Stimulated activated naive CD8-positive, alpha-beta T cell treated with anti-CD3 and anti-CD28 coated beads, Interleukin-15, Interleukin-2, amounts not matched to agents 100 ng/mL and 50 ng/mL, for 24 hours (primary cell): ENCODE measurements around the gene DTD1.
A peak's percentile ranks its signal among the peaks of the same experiment; 100 is the strongest.

Source experiments
- H3K27ac Mint-ChIP-seq: one replicate; pipeline ENCODE4 v1.8.0; 2021; ENCODE audit warnings: mild to moderate bottlenecking, mixed read lengths
- H3K27me3 Mint-ChIP-seq: one replicate; pipeline ENCODE4 v1.8.0; 2021; ENCODE audit warnings: mixed read lengths
- H3K36me3 Mint-ChIP-seq: one replicate; pipeline ENCODE4 v1.8.0; 2021; ENCODE audit warnings: low read depth, mixed read lengths
- H3K4me1 Mint-ChIP-seq: one replicate; pipeline ENCODE4 v1.8.0; 2021; ENCODE audit warnings: low read depth, mixed read lengths
- H3K4me3 Mint-ChIP-seq: one replicate; pipeline ENCODE4 v1.8.0; 2021; ENCODE audit warnings: mild to moderate bottlenecking, mixed read lengths
- H3K9me3 Mint-ChIP-seq: one replicate; pipeline ENCODE4 v1.8.0; 2021; ENCODE audit warnings: mixed read lengths

DTD1 gene

DNA sequence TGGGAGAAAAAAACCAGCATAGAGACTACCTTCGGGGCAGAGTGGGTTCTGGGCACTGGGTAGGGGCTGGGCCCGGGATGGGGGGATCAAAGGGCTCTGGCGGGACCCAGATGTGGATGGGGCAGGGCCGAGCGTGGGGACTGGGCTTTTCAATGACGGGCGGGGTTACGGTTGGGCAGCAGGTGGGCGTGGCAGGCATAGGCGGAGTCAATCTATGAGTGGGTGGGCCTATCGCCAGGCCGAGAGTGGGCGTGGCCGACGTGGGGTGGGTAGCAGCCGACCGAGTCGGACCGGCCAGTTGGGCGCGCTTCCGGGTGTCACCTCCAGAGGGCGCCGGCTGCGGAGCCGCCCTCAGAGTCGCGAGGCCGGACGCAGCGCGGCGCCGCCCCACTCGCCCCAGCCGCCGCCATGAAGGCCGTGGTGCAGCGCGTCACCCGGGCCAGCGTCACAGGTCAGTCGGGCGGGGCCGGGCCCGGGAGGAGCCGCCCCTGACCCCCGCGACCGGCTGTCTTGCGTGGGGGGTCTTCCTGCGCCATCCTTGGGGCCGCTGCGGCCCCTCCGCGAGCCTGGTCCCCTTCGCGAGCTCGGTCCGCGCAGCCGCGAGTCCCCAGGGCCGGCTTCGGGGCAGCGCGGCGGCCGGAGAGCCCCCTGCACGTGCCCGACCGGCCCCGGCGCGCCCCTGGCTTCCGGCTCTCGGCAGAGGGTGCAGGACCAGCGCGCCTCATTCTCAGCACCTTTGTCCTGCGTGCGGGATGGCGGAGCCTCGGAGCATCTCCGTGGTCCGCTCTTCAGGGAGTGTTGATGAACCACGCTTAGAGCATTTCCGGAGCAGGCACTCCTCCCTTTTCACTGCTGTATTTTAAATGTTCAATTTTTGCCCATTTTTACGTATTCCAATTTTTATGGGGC, at the start of gene DTD1:
Gene DTD1 (plus strand): TSS at position 390 of the 909 bp plus-strand sequence. CDS start 19 bp downstream, at position 409.
- H3K27ac Mint-ChIP-seq, result peak within 1 kb of the TSS; percentile 89
- H3K4me3 Mint-ChIP-seq, result peak within 1 kb of the TSS; percentile 91
- peaks cover 31% of the 10 kb centered on the region for H3K4me1 Mint-ChIP-seq
- no peaks in the 10 kb centered on the region for H3K9me3 Mint-ChIP-seq
- H3K36me3 Mint-ChIP-seq, result no peaks in the 10 kb centered on the region
- H3K27me3 Mint-ChIP-seq, result peaks cover 4% of the 10 kb centered on the region

DNA sequence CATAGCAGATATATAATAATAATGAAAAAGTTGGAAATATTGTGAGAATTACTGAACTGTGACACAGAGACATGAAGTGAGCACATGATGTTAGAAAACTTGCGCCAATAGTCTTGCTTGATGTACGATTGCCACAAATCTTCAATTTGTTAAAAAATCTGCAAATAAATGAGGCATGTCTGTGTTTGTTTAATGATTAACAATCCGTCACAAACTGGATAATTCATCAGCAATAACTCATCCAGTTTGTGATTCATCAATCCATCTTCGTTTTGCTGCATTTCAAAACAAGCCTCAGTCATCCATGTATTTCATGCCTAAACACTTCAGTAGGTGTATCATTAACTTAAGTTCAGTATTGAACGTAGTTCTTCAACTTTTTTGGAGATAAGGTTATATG, 46.1 kb upstream of the DTD1 start:
- Mint-ChIP-seq H3K9me3 (no peaks in the 10 kb centered on the region), H3K4me3 (no peak overlapping the region), H3K36me3 (peaks cover 74% of the 10 kb centered on the region), H3K27ac (no peak overlapping the region), H3K27me3 (no peaks in the 10 kb centered on the region), H3K4me1 (no peaks in the 10 kb centered on the region)

DNA sequence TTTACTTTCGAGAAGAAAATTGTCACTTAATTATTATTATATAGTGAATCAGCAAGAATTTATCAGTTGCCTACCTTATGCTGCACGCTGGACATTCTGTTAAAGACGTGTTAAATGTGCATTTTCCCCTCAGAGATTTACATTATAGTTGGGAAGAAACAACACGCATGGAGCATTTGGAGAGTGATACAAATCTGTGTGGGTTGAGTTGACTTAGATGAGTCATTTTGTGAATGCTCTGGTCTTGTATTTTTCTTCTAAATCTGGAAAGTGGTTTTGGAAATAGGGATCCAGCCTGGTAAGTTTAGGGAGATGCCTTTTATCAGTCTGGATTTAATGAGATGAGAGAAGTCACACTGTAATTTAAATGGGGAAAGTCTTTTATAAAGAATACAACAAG, 44.6 kb upstream of the DTD1 start:
- no peaks in the 10 kb centered on the region for H3K27me3 Mint-ChIP-seq
- H3K27ac Mint-ChIP-seq, result peak overlapping the region; percentile 1
- no peaks in the 10 kb centered on the region for H3K9me3 Mint-ChIP-seq
- H3K4me1 Mint-ChIP-seq, result no peaks in the 10 kb centered on the region
- no peak overlapping the region for H3K4me3 Mint-ChIP-seq
- H3K36me3 Mint-ChIP-seq, result peaks cover 65% of the 10 kb centered on the region

GRCh38 chr20:18543932-18544331, 43.9 kb upstream of the DTD1 start:
- Mint-ChIP-seq H3K4me3 (no peak overlapping the region), H3K27ac (no peak overlapping the region), H3K27me3 (no peaks in the 10 kb centered on the region), H3K9me3 (no peaks in the 10 kb centered on the region), H3K4me1 (no peaks in the 10 kb centered on the region), H3K36me3 (peaks cover 69% of the 10 kb centered on the region)

GRCh38 chr20:18545566-18545965, 42.3 kb upstream of the DTD1 start:
- H3K9me3 Mint-ChIP-seq, result no peaks in the 10 kb centered on the region
- no peaks in the 10 kb centered on the region for H3K4me1 Mint-ChIP-seq
- H3K36me3 Mint-ChIP-seq, result peaks cover 64% of the 10 kb centered on the region
- H3K4me3 Mint-ChIP-seq, result no peak overlapping the region
- H3K27ac Mint-ChIP-seq, result no peak overlapping the region
- no peaks in the 10 kb centered on the region for H3K27me3 Mint-ChIP-seq

- Mint-ChIP-seq H3K9me3 (no peaks in the 10 kb centered on the region), H3K4me1 (no peaks in the 10 kb centered on the region), H3K4me3 (no peak overlapping the region), H3K36me3 (peaks cover 54% of the 10 kb centered on the region), H3K27me3 (no peaks in the 10 kb centered on the region), H3K27ac (no peak overlapping the region)
Observed at GRCh38 chr20:18548465-18548864, 39.4 kb upstream of the DTD1 start.

DNA sequence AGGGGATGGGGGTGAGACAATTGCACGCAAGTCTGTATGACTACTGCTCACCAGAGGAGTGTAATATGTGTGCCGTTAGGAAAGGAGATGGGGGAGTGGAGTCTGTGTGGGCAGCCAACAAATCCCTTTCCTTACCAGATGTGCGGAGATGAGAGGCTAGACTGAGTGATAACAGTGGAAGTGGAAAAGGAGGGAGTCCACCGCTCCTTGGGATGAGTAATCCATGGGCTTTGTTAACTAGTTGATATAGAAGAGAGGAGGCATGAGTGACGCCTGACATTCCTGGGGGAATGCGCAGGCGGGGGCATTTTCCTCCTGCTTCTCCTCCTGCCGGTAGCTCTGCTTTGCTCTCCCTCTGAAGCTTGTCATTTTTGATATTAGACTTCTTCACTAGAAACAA, 34.1 kb upstream of the DTD1 start:
- no peaks in the 10 kb centered on the region for H3K27me3 Mint-ChIP-seq
- no peaks in the 10 kb centered on the region for H3K4me1 Mint-ChIP-seq
- no peaks in the 10 kb centered on the region for H3K9me3 Mint-ChIP-seq
- H3K36me3 Mint-ChIP-seq, result peaks cover 62% of the 10 kb centered on the region
- H3K4me3 Mint-ChIP-seq, result no peak overlapping the region
- no peak overlapping the region for H3K27ac Mint-ChIP-seq

- H3K4me3 Mint-ChIP-seq, result peak within 1 kb of the TSS; percentile 90
- H3K4me1 Mint-ChIP-seq, result peaks cover 24% of the 10 kb centered on the region
- peaks cover 34% of the 10 kb centered on the region for H3K36me3 Mint-ChIP-seq
- peaks cover 3% of the 10 kb centered on the region for H3K9me3 Mint-ChIP-seq
- H3K27me3 Mint-ChIP-seq, result no peaks in the 10 kb centered on the region
- peak within 1 kb of the TSS; percentile 96 for H3K27ac Mint-ChIP-seq
Observed at GRCh38 chr20:18566892-18567738, 20.7 kb upstream of the DTD1 start, which contains the start of gene SMIM26. SMIM26 (plus strand) TSS chr20:18567432; CDS start chr20:18567479, 47 bp downstream.

GRCh38 chr20:18567739-18568091, 20.1 kb upstream of the DTD1 start:
- H3K4me1 Mint-ChIP-seq, result peaks cover 30% of the 10 kb centered on the region
- H3K27ac Mint-ChIP-seq, result peak overlapping the region; percentile 96
- H3K36me3 Mint-ChIP-seq, result peaks cover 32% of the 10 kb centered on the region
- H3K9me3 Mint-ChIP-seq, result peaks cover 3% of the 10 kb centered on the region
- no peaks in the 10 kb centered on the region for H3K27me3 Mint-ChIP-seq
- H3K4me3 Mint-ChIP-seq, result peak overlapping the region; percentile 90

DNA sequence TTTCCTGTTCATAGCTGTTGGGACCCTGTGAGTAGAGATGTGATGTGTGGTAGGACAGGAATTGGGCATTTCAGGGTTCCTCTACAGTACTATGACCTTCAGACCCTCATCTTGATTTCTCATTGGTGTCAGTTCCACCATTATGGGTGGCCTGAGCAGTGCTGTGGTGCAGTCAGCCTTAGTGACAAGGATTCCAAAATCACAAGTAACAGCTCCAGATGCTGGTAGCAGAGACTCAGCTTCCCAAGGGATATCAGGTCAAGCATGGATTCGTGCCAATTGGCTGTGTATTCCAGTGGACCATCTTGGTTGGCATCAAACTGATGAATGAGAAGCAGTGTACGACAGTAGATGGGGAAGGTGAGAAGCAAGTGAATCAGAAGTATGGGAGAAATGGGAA, 16.8 kb upstream of the DTD1 start:
- H3K27ac Mint-ChIP-seq, result no peak overlapping the region
- H3K4me1 Mint-ChIP-seq, result peaks cover 30% of the 10 kb centered on the region
- H3K9me3 Mint-ChIP-seq, result peaks cover 3% of the 10 kb centered on the region

DNA sequence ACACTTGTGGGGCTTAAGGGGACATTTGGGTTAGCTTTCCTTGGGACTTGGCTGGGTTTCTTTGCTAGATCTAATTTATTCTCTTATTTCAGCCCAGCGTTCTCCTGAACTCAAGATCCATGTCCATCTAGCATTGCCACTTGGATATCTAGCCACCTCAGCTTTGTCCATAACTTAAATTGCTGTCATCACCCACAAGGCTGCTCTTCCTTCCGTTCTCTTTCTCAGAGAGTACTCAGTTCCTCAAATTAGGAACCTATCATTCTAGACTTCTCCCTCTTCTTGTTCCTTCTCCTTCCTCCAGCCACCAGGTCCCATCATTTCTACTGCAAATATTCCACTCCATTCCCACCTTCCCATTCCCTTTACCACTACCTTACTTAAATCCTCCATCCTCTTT, 16.3 kb upstream of the DTD1 start:
- peak overlapping the region; percentile 86 for H3K27ac Mint-ChIP-seq
- H3K9me3 Mint-ChIP-seq, result peaks cover 3% of the 10 kb centered on the region
- H3K36me3 Mint-ChIP-seq, result peaks cover 29% of the 10 kb centered on the region
- peaks cover 27% of the 10 kb centered on the region for H3K4me1 Mint-ChIP-seq
- H3K4me3 Mint-ChIP-seq, result no peak overlapping the region
- H3K27me3 Mint-ChIP-seq, result no peaks in the 10 kb centered on the region

More for the DNA sequence above, 16.8 kb upstream of the DTD1 start:
- Mint-ChIP-seq H3K4me3 (no peak overlapping the region), H3K36me3 (peaks cover 29% of the 10 kb centered on the region), H3K27me3 (no peaks in the 10 kb centered on the region)

DNA sequence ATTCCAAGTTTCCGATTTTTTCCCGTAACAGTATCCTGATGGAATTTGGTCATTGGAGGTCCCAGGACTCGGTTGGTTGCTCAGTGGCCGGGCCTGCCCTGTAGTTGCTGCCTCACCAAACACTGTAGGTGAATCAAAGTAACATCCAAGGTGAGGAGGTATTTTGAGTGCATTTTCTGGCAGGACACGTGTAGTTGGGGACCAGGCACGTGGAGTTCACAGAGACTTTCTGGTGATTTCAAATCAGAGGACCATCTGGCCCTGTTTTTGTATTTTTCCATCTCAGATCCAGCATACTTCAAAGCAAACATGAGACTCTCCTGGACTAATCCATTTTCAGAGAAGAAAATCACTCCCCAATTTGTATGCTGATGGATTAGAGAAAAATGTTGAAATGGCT, 9.9 kb upstream of the DTD1 start:
- Mint-ChIP-seq H3K4me3 (no peak overlapping the region), H3K27ac (no peak overlapping the region), H3K36me3 (no peaks in the 10 kb centered on the region), H3K27me3 (no peaks in the 10 kb centered on the region), H3K4me1 (peaks cover 5% of the 10 kb centered on the region), H3K9me3 (no peaks in the 10 kb centered on the region)

DNA sequence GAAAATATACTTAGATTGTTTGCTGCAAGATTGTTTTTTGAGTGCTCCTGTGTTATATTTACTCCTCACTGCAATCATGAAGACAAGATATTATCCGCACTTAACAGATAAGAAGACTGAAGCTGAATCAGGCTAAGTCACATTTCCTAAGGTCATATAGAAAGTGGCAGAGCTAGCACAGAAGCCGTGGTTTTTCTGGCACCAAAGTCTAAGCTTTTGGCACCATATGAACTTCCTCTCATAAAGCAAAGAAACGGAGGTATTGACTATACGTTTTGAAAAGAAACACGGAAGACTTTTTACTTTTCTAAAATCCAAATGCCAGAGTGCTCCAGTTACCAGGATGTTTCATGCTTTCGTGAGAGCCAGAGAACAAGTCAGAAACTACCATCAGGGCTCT, 9.3 kb upstream of the DTD1 start:
- Mint-ChIP-seq H3K27me3 (no peaks in the 10 kb centered on the region), H3K4me3 (no peak overlapping the region), H3K4me1 (peaks cover 5% of the 10 kb centered on the region), H3K27ac (no peak overlapping the region), H3K36me3 (no peaks in the 10 kb centered on the region), H3K9me3 (no peaks in the 10 kb centered on the region)

DNA sequence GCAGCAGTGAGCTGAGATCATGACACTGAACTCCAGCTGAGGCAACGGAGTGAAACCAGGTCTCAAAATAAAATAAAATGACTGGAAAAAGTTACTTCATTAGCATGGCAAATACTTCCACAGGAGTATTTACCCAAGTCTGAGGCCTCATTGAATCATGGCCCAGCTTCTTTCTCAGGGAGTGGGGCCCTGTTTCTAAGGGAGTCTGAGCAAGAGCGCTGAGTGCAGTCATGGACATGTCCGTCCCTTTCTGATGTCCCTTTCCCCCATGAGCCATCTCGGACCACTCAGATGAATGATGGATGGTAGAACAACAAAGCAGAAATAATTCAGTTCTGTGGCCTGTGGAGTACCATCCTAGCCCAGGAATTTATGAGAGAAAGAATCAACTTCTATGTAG, 7.8 kb upstream of the DTD1 start:
- peaks cover 5% of the 10 kb centered on the region for H3K4me1 Mint-ChIP-seq
- peaks cover 4% of the 10 kb centered on the region for H3K27me3 Mint-ChIP-seq
- H3K4me3 Mint-ChIP-seq, result no peak overlapping the region
- no peaks in the 10 kb centered on the region for H3K9me3 Mint-ChIP-seq
- H3K36me3 Mint-ChIP-seq, result no peaks in the 10 kb centered on the region
- no peak overlapping the region for H3K27ac Mint-ChIP-seq

DNA sequence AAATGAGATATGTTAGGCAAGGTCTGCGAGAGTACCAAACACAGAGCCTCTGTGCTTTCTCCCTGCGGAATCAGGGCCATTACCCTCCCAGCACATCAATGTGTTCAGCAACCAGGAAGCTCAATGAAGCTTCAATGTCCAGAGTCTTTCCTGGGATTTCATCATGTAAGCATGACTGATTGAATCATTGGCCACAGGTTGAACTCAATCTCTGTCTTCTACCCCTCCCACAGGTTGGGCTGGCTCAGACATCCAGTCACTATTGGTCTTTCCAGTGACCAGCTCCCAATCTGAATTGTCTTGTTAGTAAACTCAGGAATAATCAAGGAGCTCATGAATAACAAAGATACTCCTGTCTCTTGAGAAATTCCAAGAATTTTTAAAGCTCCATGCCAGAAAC, 2.7 kb upstream of the DTD1 start:
- peaks cover 26% of the 10 kb centered on the region for H3K4me1 Mint-ChIP-seq
- no peak overlapping the region for H3K4me3 Mint-ChIP-seq
- peaks cover 4% of the 10 kb centered on the region for H3K27me3 Mint-ChIP-seq
- H3K27ac Mint-ChIP-seq, result no peak overlapping the region
- no peaks in the 10 kb centered on the region for H3K36me3 Mint-ChIP-seq
- H3K9me3 Mint-ChIP-seq, result no peaks in the 10 kb centered on the region
